Smooth muscle cell (in vitro differentiated cells): Measurements from ENCODE around the gene CATSPER3. TPM values are rescaled to one million over a fixed set of nuclear protein-coding genes. Genes with fewer than 3 reads are reported as not detected.

Experiments used
- DNase-seq: peaks from one replicate; lab custom pipeline; 2025; ENCODE audit not compliant: unreplicated experiment; lab: John Stamatoyannopoulos, UW
- H2AFZ ChIP-seq: fragments of 200-600 bp; sonication (generic); 2 replicates; pipeline ENCODE4 v1.6.0; 2016; ENCODE audit warnings: antibody characterized with exemption, low read depth, mild to moderate bottlenecking
- H3F3A ChIP-seq: fragments of 200-600 bp; sonication (generic); 2 replicates; pipeline ENCODE4 v1.6.0; 2017; ENCODE audit warnings: antibody characterized with exemption, low read depth
- H3K27ac ChIP-seq: fragments of 200-600 bp; sonication (generic); 2 replicates; pipeline ENCODE4 v1.5.1; 2016; ENCODE audit warnings: low read depth, mild to moderate bottlenecking
- H3K27me3 ChIP-seq: fragments of 200-600 bp; sonication (generic); 2 replicates; pipeline ENCODE4 v1.6.1; 2016; ENCODE audit warnings: low read depth, mild to moderate bottlenecking
- H3K36me3 ChIP-seq: fragments of 200-600 bp; sonication (generic); 2 replicates; pipeline ENCODE4 v1.5.1; 2016; ENCODE audit warnings: low read depth
- H3K4me1 ChIP-seq: fragments of 200-600 bp; sonication (generic); 2 replicates; pipeline ENCODE4 v1.5.1; 2016; ENCODE audit warnings: low read depth
- H3K4me2 ChIP-seq: fragments of 200-600 bp; sonication (generic); 2 replicates; pipeline ENCODE4 v1.6.0; 2016; ENCODE audit warnings: mild to moderate bottlenecking
- H3K4me3 ChIP-seq: fragments of 200-600 bp; sonication (generic); 2 replicates; pipeline ENCODE4 v1.5.1; 2016; ENCODE audit warnings: mild to moderate bottlenecking
- H3K79me2 ChIP-seq: fragments of 200-600 bp; sonication (generic); 2 replicates; pipeline ENCODE4 v1.6.0; 2016; ENCODE audit warnings: low read depth, mild to moderate bottlenecking
- H3K9ac ChIP-seq: fragments of 200-600 bp; sonication (generic); 2 replicates; pipeline ENCODE4 v1.6.0; 2016; ENCODE audit warnings: low read depth
- H3K9me3 ChIP-seq: fragments of 200-600 bp; sonication (generic); replicated peaks from 2 replicates; pipeline ENCODE4 v1.5.1; 2016; ENCODE audit warnings: low read depth
- H4K20me1 ChIP-seq: fragments of 200-600 bp; sonication (generic); 2 replicates; pipeline ENCODE4 v1.6.0; 2016; ENCODE audit warnings: low read depth
- WGBS: methylation state at CpG from one replicate; pipeline ENCODE4 v1.1.7; 2016; ENCODE audit warnings: low lambda C conversion rate; 5-methylcytosine and 5-hydroxymethylcytosine counted together
- polyA plus RNA-seq: library from polyadenylated mRNA; unstranded; fragments of >200 nt; fragmentation: Nextera tagmentation; extraction: Ambion mirVana; gene quantifications from 2 replicates; pipeline ENCODE4 v1.2.1, GENCODE V29; 2016
- total RNA-seq: library from RNA; depleted of rRNA; stranded (reverse); fragments of >200 nt; gene quantifications from 2 replicates; pipeline ENCODE4 v1.2.3, GENCODE V29; 2014
- TF ChIP-seq, protein P1 (sequence below): fragments of 200-600 bp; sonication (generic); IDR thresholded peaks from 2 replicates; pipeline ENCODE4 v1.5.1; 2017; ENCODE audit warnings: borderline replicate concordance, mild to moderate bottlenecking, antibody characterized with exemption; ENCODE audit not compliant: insufficient read depth, poor library complexity, severe bottlenecking

The CATSPER3 gene
- total and polyA plus RNA-seq, 2 experiments from 2014 or later = not detected

DNA sequence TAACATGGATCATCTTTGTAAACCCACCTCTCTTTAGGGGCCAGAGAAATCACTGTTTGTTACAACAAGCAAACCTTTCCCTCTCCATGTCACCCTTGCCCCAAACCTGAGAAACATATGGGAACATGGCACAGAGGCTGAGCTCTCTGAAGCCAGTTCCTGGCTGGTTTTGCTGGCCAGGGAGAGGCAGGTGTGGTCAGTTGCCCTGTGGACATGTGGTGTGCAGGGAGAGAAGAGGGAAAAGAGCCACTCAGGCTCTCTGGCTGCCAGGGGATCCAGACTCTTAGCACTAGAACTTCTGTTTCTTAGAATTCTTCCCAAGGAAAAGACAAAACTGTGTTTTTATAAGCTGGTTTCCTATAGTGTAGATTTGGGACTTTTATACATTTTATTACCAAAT, 4.6 kb upstream of the CATSPER3 start:
- H2AFZ ChIP-seq = no peak overlapping the region
- no peaks in the 10 kb centered on the region for H3F3A ChIP-seq
- TF ChIP-seq, protein P1, sequence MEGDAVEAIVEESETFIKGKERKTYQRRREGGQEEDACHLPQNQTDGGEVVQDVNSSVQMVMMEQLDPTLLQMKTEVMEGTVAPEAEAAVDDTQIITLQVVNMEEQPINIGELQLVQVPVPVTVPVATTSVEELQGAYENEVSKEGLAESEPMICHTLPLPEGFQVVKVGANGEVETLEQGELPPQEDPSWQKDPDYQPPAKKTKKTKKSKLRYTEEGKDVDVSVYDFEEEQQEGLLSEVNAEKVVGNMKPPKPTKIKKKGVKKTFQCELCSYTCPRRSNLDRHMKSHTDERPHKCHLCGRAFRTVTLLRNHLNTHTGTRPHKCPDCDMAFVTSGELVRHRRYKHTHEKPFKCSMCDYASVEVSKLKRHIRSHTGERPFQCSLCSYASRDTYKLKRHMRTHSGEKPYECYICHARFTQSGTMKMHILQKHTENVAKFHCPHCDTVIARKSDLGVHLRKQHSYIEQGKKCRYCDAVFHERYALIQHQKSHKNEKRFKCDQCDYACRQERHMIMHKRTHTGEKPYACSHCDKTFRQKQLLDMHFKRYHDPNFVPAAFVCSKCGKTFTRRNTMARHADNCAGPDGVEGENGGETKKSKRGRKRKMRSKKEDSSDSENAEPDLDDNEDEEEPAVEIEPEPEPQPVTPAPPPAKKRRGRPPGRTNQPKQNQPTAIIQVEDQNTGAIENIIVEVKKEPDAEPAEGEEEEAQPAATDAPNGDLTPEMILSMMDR = no peak
- DNase-seq = no peak
- no peaks in the 10 kb centered on the region for H3K9me3 ChIP-seq
- no peak overlapping the region for H3K27ac ChIP-seq
- no peak overlapping the region for H3K4me3 ChIP-seq
- no peaks in the 10 kb centered on the region for H4K20me1 ChIP-seq
- H3K79me2 ChIP-seq = no peaks in the 10 kb centered on the region
- no peaks in the 10 kb centered on the region for H3K27me3 ChIP-seq
- H3K4me2 ChIP-seq = no peak overlapping the region
- H3K36me3 ChIP-seq = no peaks in the 10 kb centered on the region
- no peak overlapping the region for H3K9ac ChIP-seq
- H3K4me1 ChIP-seq = peaks cover 6% of the 10 kb centered on the region

DNA sequence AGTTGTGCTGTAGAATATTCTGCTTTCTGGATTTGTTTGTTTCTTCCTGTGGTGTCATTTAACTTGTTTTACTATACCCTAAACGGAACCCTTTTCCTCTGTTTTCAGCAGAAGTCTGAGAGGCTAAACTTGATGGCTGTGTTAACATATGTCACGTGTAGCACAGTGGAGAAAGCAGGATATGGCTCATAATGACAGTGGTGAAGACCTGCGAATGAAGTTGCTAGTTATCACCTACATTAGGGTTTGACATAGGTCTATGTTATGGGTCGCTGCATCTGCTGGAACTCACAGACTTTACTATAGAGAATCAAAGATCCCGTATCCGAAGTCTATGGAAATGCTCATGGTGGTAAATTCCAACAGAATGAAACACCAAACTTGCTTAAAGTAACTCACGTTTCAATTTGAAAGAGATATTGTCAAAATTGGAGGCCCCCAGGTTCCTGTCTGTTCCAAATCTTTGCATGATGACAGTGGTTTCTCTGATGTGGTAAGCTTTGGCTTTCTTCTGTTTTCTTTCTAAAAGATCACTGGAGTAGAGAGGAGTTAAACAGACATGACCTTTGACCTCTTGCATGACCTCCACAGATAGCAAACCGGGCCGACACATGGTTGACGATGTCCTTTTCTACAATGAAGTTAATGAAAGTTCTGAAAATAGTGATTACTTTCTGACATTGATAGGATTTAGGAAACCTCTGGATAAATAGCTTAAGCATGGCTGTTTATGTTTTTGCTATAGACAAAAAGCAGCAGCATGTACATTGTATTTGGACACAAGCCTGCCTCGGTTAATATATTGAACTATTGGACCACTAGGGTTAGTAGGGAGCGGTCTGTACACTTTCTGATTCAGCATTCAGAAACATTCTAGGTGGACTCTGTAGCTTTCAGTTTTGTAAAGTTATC, 3.1 kb upstream of the CATSPER3 start:
- H3K4me1 ChIP-seq = no peaks in the 10 kb centered on the region
- TF ChIP-seq, protein P1 = no peak
- no peak overlapping the region for H3K9ac ChIP-seq
- H3K27me3 ChIP-seq = no peaks in the 10 kb centered on the region
- no peaks in the 10 kb centered on the region for H4K20me1 ChIP-seq
- no peaks in the 10 kb centered on the region for H3K9me3 ChIP-seq
- no peak overlapping the region for H3K4me2 ChIP-seq
- no peak overlapping the region for H3K4me3 ChIP-seq
- no peaks in the 10 kb centered on the region for H3K79me2 ChIP-seq
- H3F3A ChIP-seq = no peaks in the 10 kb centered on the region
- DNase-seq = no peak
- no peaks in the 10 kb centered on the region for H3K36me3 ChIP-seq
- no peak overlapping the region for H2AFZ ChIP-seq
- no peak overlapping the region for H3K27ac ChIP-seq
- WGBS = 63% methylated on average over 12 of the region's 12 CpGs

DNA sequence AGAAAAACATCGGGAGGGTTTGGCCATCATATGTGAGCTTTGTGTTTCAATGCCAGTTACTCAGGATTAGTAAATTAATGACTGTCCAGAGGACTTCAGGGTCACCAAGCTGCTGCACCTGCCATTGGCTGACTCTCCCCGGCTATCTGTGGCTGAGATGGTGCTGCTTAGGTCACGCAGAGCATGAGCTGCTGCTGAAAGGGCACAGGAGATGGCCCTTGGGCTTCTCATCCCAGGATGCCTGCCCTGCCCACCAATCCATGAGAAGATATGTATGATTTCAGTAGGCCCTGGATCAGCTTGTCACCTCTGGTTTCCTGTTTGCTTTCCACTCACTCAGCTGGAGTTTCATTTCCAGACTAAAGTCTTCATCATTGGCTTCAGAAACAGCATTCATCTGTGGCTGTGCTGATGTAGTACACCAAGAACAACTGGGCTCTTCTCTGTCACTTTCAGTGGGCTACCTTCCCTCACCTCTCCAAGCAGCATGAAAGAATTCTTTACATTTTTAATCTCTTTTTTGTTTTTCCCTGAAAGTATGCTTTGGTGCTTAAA, 2.4 kb upstream of the CATSPER3 start:
- H3K9me3 ChIP-seq = no peaks in the 10 kb centered on the region
- no peak overlapping the region for H3K4me2 ChIP-seq
- no peaks in the 10 kb centered on the region for H3K27me3 ChIP-seq
- TF ChIP-seq, protein P1 = no peak
- H3K4me3 ChIP-seq = no peak overlapping the region
- no peak for DNase-seq
- H3K79me2 ChIP-seq = no peaks in the 10 kb centered on the region
- no peaks in the 10 kb centered on the region for H3F3A ChIP-seq
- no peak overlapping the region for H3K9ac ChIP-seq
- H3K27ac ChIP-seq = no peak overlapping the region
- no peak overlapping the region for H2AFZ ChIP-seq
- WGBS = 96% methylated on average over 3 of the region's 3 CpGs
- no peaks in the 10 kb centered on the region for H3K4me1 ChIP-seq
- H3K36me3 ChIP-seq = no peaks in the 10 kb centered on the region
- H4K20me1 ChIP-seq = no peaks in the 10 kb centered on the region

DNA sequence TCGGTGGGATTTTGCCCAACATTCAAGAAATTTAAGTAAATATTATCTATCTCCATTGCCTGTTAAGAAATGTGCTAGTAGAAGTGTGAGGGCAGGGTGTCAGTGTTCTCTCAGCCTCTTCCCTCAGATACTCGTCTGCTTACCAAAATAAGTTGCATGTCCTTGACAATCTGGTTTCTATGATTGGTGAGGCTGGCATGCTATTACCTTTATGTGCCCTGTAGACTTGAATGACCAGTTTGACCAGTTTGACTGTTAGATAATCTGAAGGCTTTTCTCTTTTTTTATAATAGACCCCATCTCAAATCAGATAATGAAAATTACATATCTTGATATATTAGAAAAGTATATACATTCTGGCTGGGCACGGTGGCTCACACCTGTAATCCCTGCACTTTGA, 348 bp downstream of the CATSPER3 start:
- H3K27ac ChIP-seq = no peak overlapping the region
- TF ChIP-seq, protein P1 = no peak
- no peak overlapping the region for H3K4me3 ChIP-seq
- no peaks in the 10 kb centered on the region for H3K9me3 ChIP-seq
- no peak overlapping the region for H2AFZ ChIP-seq
- no peak for DNase-seq
- H3K27me3 ChIP-seq = no peaks in the 10 kb centered on the region
- H3K4me2 ChIP-seq = no peak overlapping the region
- WGBS = 79% methylated on average over 3 of the region's 3 CpGs
- H3K79me2 ChIP-seq = no peaks in the 10 kb centered on the region
- no peaks in the 10 kb centered on the region for H3K36me3 ChIP-seq
- no peaks in the 10 kb centered on the region for H3K4me1 ChIP-seq
- H3F3A ChIP-seq = no peaks in the 10 kb centered on the region
- no peaks in the 10 kb centered on the region for H4K20me1 ChIP-seq
- H3K9ac ChIP-seq = no peak overlapping the region
